ENCODE measurements around the gene INAFM2. TPM values are rescaled to one million over a fixed set of nuclear protein-coding genes. Genes with fewer than 3 reads are reported as not detected.

Gene INAFM2
- total and polyA plus RNA-seq, 12 donors, result 19.8 to 63.9 (median 40.9) TPM

DNA sequence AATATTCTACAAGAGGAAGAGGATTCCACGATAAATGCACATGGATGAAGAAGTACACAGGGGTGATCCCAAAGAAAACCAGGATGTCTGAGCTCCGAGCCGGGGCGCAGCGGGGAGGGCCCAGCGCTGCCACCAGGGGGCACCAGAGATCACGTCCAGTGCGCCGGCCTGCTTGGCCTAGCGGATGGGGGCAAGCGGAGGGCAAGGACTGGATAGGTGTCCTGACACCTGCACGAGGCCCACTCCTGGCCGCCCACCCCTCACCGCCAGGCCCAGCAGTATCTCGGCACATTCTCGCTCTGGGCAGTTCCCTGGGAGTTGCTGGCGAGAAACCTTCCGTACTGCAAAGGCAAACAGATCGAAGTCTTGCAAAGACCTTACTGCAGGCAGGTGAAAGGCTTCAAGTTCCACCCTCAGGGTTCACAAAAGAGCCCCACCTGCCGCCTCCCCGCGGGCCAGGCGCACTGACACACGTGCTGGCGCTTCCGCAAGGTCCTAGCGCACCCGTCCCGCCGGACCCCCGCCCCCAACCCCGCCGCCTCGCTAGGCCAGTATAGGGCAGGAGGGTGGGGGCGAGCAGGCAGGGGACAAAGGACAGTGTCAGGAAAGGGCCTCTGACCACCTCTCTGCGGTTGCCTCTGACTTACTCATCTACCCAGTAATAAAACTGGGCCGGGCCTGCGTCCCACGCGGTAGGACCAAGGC lies 43.9 kb upstream of the INAFM2 start:
- H3K36me3 ChIP-seq, result no peaks in the 10 kb centered on the region
- H3K27ac ChIP-seq, result no peak overlapping the region
- ATAC-seq (peak; percentile 48 to 81 (median 74)), DNase-seq (peak; percentile 69 to 82)
- TF ChIP-seq, protein P1, sequence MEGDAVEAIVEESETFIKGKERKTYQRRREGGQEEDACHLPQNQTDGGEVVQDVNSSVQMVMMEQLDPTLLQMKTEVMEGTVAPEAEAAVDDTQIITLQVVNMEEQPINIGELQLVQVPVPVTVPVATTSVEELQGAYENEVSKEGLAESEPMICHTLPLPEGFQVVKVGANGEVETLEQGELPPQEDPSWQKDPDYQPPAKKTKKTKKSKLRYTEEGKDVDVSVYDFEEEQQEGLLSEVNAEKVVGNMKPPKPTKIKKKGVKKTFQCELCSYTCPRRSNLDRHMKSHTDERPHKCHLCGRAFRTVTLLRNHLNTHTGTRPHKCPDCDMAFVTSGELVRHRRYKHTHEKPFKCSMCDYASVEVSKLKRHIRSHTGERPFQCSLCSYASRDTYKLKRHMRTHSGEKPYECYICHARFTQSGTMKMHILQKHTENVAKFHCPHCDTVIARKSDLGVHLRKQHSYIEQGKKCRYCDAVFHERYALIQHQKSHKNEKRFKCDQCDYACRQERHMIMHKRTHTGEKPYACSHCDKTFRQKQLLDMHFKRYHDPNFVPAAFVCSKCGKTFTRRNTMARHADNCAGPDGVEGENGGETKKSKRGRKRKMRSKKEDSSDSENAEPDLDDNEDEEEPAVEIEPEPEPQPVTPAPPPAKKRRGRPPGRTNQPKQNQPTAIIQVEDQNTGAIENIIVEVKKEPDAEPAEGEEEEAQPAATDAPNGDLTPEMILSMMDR (IDR thresholded peaks at IDR 0.05), result peak; percentile 97 to 100 (median 99)
- intact Hi-C loops (cut with DNase I), result loop anchor here (1.0 to 10.0 kb wide), 9 partner anchors 25 to 165 kb away; no protein-coding TSS in a partner anchor
- no peaks in the 10 kb centered on the region for H3K9me3 ChIP-seq
- WGBS, 2 donors, result 22 to 26% methylated on average over 40 of the region's 40 CpGs
- peaks cover 15 to 74% (median 66%) of the 10 kb centered on the region in 7 donors for H3K27me3 ChIP-seq
- peaks cover 13 to 57% (median 32%) of the 10 kb centered on the region in 9 donors for H3K4me1 ChIP-seq
- H3K4me3 ChIP-seq, result no peak overlapping the region

DNA sequence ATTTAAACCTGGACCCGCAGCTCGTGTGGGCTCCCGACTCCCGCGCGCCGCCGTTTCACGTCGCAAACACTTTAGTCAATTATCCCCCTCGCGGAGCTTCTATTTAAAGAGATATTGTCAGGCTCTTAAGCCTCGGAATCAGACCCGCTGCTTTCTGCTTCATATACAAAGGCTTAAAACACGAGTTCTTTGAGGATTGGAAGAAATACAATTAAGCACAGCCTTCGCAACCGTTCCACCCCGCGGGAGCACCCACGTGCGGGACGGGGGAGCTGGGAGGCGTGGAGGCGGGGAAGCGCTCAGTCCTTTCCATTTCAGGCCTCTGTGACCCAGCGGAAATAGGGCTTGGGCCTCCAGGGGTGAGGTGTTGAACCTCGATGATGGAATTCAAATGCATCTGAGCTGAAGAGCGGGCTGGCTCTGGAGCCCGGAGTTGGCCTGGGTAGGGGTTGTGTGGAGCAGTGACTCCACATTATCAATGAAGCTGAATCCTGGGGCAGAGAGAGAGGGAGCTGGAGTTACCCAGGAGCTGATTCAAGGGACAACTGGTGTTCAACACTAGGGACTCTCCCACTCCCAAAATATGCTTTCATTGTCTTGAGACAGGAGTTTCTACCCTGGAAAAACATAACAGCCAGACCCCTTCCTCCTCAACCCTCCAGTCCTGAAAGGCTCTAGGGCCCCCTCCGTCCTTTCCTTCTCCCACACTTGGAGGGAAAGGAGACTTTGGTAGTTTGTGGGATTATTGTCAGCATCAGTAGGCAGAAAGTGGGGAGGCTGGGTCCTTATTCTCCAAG lies 43.0 kb upstream of the INAFM2 start:
- ATAC-seq, result no peak
- no peak overlapping the region for H3K27ac ChIP-seq
- WGBS, 2 donors, result 56 to 57% methylated on average over 30 of the region's 30 CpGs
- TF ChIP-seq, protein P1 (IDR thresholded peaks at IDR 0.05), result no peak
- H3K4me1 ChIP-seq, result peaks cover 17 to 56% (median 38%) of the 10 kb centered on the region in 9 donors
- H3K9me3 ChIP-seq, result no peaks in the 10 kb centered on the region
- intact Hi-C loops (cut with DNase I), result loop anchor here in 3 of 10 donors (1.0 to 5.0 kb wide), 4 partner anchors 24 to 142 kb away; no protein-coding TSS in a partner anchor
- H3K36me3 ChIP-seq, result no peaks in the 10 kb centered on the region
- H3K4me3 ChIP-seq, result no peak overlapping the region
- H3K27me3 ChIP-seq, result peaks cover 15 to 74% (median 67%) of the 10 kb centered on the region in 7 donors
- no peak for DNase-seq

- Histone ChIP-seq H3K36me3 (no peaks in the 10 kb centered on the region), H3K27me3 (peaks cover 15 to 74% (median 67%) of the 10 kb centered on the region in 7 donors), H3K9me3 (no peaks in the 10 kb centered on the region), H3K4me1 (peaks cover 20 to 61% (median 45%) of the 10 kb centered on the region in 9 donors), H3K27ac (no peak overlapping the region), H3K4me3 (peak overlapping the region in 4 of 10 donors; percentile 50 to 62 (median 56))
- intact Hi-C loops (cut with DNase I), result loop anchor here in 3 of 10 donors (2.0 to 5.0 kb wide), 3 partner anchors 24 to 141 kb away; no protein-coding TSS in a partner anchor
- DNase-seq, result no peak
- ATAC-seq, result no peak
- TF ChIP-seq, protein P1 (IDR thresholded peaks at IDR 0.05), result no peak
- 54 to 59% methylated on average over 43 of the region's 43 CpGs for WGBS, 2 donors
These were observed 42.3 kb upstream of the INAFM2 start for GRCh38 chr15:40281057-40281800.

GRCh38 chr15:40281801-40282146 lies 41.7 kb upstream of the INAFM2 start:
- ATAC-seq (no peak), DNase-seq (no peak)
- H3K4me1 ChIP-seq, result peaks cover 20 to 66% (median 47%) of the 10 kb centered on the region in 9 donors
- H3K27me3 ChIP-seq, result peaks cover 15 to 74% (median 67%) of the 10 kb centered on the region in 7 donors
- H3K9me3 ChIP-seq, result no peaks in the 10 kb centered on the region
- peak overlapping the region in 9 of 10 donors; percentile 37 to 62 (median 50) for H3K4me3 ChIP-seq
- H3K27ac ChIP-seq, result no peak overlapping the region
- WGBS, 2 donors, result 9 to 14% methylated on average over 35 to 51 of the region's 51 CpGs
- H3K36me3 ChIP-seq, result no peaks in the 10 kb centered on the region
- intact Hi-C loops (cut with DNase I), result loop anchor here in 4 of 10 donors (2.0 to 5.0 kb wide), 3 partner anchors 23 to 141 kb away; no protein-coding TSS in a partner anchor
- TF ChIP-seq, protein P1 (IDR thresholded peaks at IDR 0.05), result no peak

Measured in heart right ventricle (tissue), 16 donors.